ENCODE data around the gene MACROD2.
A peak's percentile ranks its signal among the peaks of the same experiment; 100 is the strongest.

Gene MACROD2

GRCh38 chr20:14829906-14830305 is 834.6 kb downstream of the MACROD2 start:
- TF ChIP-seq CTCF (IDR thresholded peaks at IDR 0.05; ENCODE audit: insufficient read depth, low read depth, low read length, missing control alignments), result no peak
- peak; percentile 73 for DNase-seq (ENCODE audit: low read depth)
- no peak overlapping the region for H3K4me3 ChIP-seq (ENCODE audit: low read depth, low read length)

- no peak for TF ChIP-seq CTCF (IDR thresholded peaks at IDR 0.05; ENCODE audit: insufficient read depth, low read depth, low read length, missing control alignments)
- peak; percentile 89 for DNase-seq (ENCODE audit: low read depth)
- H3K4me3 ChIP-seq (ENCODE audit: low read depth, low read length), result no peak overlapping the region
Observed at GRCh38 chr20:14830466-14830865, 835.1 kb downstream of the MACROD2 start.

- no peak overlapping the region for H3K4me3 ChIP-seq (ENCODE audit: low read depth, low read length)
- DNase-seq (ENCODE audit: low read depth), result peak; percentile 65
- no peak for TF ChIP-seq CTCF (IDR thresholded peaks at IDR 0.05; ENCODE audit: insufficient read depth, low read depth, low read length, missing control alignments)
Observed at GRCh38 chr20:14830899-14831298, 835.6 kb downstream of the MACROD2 start.

GRCh38 chr20:14832630-14833029 is 837.3 kb downstream of the MACROD2 start:
- no peak overlapping the region for H3K4me3 ChIP-seq (ENCODE audit: low read depth, low read length)
- DNase-seq (ENCODE audit: low read depth), result peak; percentile 93
- TF ChIP-seq CTCF (IDR thresholded peaks at IDR 0.05; ENCODE audit: insufficient read depth, low read depth, low read length, missing control alignments), result no peak

GRCh38 chr20:14838663-14839628 is 843.6 kb downstream of the MACROD2 start:
- peak; percentile 77 for DNase-seq (ENCODE audit: low read depth)
- no peak for TF ChIP-seq CTCF (IDR thresholded peaks at IDR 0.05; ENCODE audit: insufficient read depth, low read depth, low read length, missing control alignments)
- no peak overlapping the region for H3K4me3 ChIP-seq (ENCODE audit: low read depth, low read length)

GRCh38 chr20:14845199-14846160 is 850.2 kb downstream of the MACROD2 start:
- H3K4me3 ChIP-seq (ENCODE audit: low read depth, low read length), result no peak overlapping the region
- DNase-seq (ENCODE audit: low read depth), result no peak
- no peak for TF ChIP-seq CTCF (IDR thresholded peaks at IDR 0.05; ENCODE audit: insufficient read depth, low read depth, low read length, missing control alignments)
